Smooth muscle cell (in vitro differentiated cells): ENCODE data around the gene FUT2. TPM values are rescaled to one million over a fixed set of nuclear protein-coding genes. Genes with fewer than 3 reads are reported as not detected.

Experiments
- DNase-seq: peaks from one replicate; lab custom pipeline; 2025; ENCODE audit not compliant: unreplicated experiment; lab: John Stamatoyannopoulos, UW
- H2AFZ ChIP-seq: fragments of 200-600 bp; sonication (generic); 2 replicates; pipeline ENCODE4 v1.6.0; 2016; ENCODE audit warnings: antibody characterized with exemption, low read depth, mild to moderate bottlenecking
- H3F3A ChIP-seq: fragments of 200-600 bp; sonication (generic); 2 replicates; pipeline ENCODE4 v1.6.0; 2017; ENCODE audit warnings: antibody characterized with exemption, low read depth
- H3K27ac ChIP-seq: fragments of 200-600 bp; sonication (generic); 2 replicates; pipeline ENCODE4 v1.5.1; 2016; ENCODE audit warnings: low read depth, mild to moderate bottlenecking
- H3K27me3 ChIP-seq: fragments of 200-600 bp; sonication (generic); 2 replicates; pipeline ENCODE4 v1.6.1; 2016; ENCODE audit warnings: low read depth, mild to moderate bottlenecking
- H3K36me3 ChIP-seq: fragments of 200-600 bp; sonication (generic); 2 replicates; pipeline ENCODE4 v1.5.1; 2016; ENCODE audit warnings: low read depth
- H3K4me1 ChIP-seq: fragments of 200-600 bp; sonication (generic); 2 replicates; pipeline ENCODE4 v1.5.1; 2016; ENCODE audit warnings: low read depth
- H3K4me2 ChIP-seq: fragments of 200-600 bp; sonication (generic); 2 replicates; pipeline ENCODE4 v1.6.0; 2016; ENCODE audit warnings: mild to moderate bottlenecking
- H3K4me3 ChIP-seq: fragments of 200-600 bp; sonication (generic); 2 replicates; pipeline ENCODE4 v1.5.1; 2016; ENCODE audit warnings: mild to moderate bottlenecking
- H3K79me2 ChIP-seq: fragments of 200-600 bp; sonication (generic); 2 replicates; pipeline ENCODE4 v1.6.0; 2016; ENCODE audit warnings: low read depth, mild to moderate bottlenecking
- H3K9ac ChIP-seq: fragments of 200-600 bp; sonication (generic); 2 replicates; pipeline ENCODE4 v1.6.0; 2016; ENCODE audit warnings: low read depth
- H3K9me3 ChIP-seq: fragments of 200-600 bp; sonication (generic); replicated peaks from 2 replicates; pipeline ENCODE4 v1.5.1; 2016; ENCODE audit warnings: low read depth
- H4K20me1 ChIP-seq: fragments of 200-600 bp; sonication (generic); 2 replicates; pipeline ENCODE4 v1.6.0; 2016; ENCODE audit warnings: low read depth
- CTCF ChIP-seq: fragments of 200-600 bp; sonication (generic); IDR thresholded peaks from 2 replicates; pipeline ENCODE4 v1.5.1; 2017; ENCODE audit warnings: borderline replicate concordance, mild to moderate bottlenecking, antibody characterized with exemption; ENCODE audit not compliant: insufficient read depth, poor library complexity, severe bottlenecking
- WGBS: methylation state at CpG from one replicate; pipeline ENCODE4 v1.1.7; 2016; ENCODE audit warnings: low lambda C conversion rate; 5-methylcytosine and 5-hydroxymethylcytosine counted together
- polyA plus RNA-seq: library from polyadenylated mRNA; unstranded; fragments of >200 nt; fragmentation: Nextera tagmentation; extraction: Ambion mirVana; gene quantifications from 2 replicates; pipeline ENCODE4 v1.2.1, GENCODE V29; 2016
- total RNA-seq: library from RNA; depleted of rRNA; stranded (reverse); fragments of >200 nt; gene quantifications from 2 replicates; pipeline ENCODE4 v1.2.3, GENCODE V29; 2014

Gene FUT2
- total and polyA plus RNA-seq, 2 experiments from 2014 or later: 0.18 to 1.1 TPM

GRCh38 chr19:48750351-48750750 lies 54.6 kb downstream of the FUT2 start:
- DNase-seq: no peak
- no peak overlapping the region for H2AFZ ChIP-seq
- peaks cover 15% of the 10 kb centered on the region for H3K27me3 ChIP-seq
- no peaks in the 10 kb centered on the region for H3K36me3 ChIP-seq
- no peaks in the 10 kb centered on the region for H3K79me2 ChIP-seq
- H3K9ac ChIP-seq: no peak overlapping the region
- no peak overlapping the region for H3K4me3 ChIP-seq
- no peaks in the 10 kb centered on the region for H4K20me1 ChIP-seq
- peaks cover 3% of the 10 kb centered on the region for H3K4me1 ChIP-seq
- H3K4me2 ChIP-seq: no peak overlapping the region
- 98% methylated on average over 27 of the region's 31 CpGs for WGBS
- no peak for TF ChIP-seq CTCF
- H3F3A ChIP-seq: peaks cover 6% of the 10 kb centered on the region
- H3K9me3 ChIP-seq: no peaks in the 10 kb centered on the region
- H3K27ac ChIP-seq: no peak overlapping the region

GRCh38 chr19:48750771-48751504 lies 55.2 kb downstream of the FUT2 start:
- H3K27me3 ChIP-seq: peaks cover 15% of the 10 kb centered on the region
- H2AFZ ChIP-seq: no peak overlapping the region
- H3K4me2 ChIP-seq: no peak overlapping the region
- no peaks in the 10 kb centered on the region for H4K20me1 ChIP-seq
- no peak overlapping the region for H3K27ac ChIP-seq
- H3K4me1 ChIP-seq: peaks cover 3% of the 10 kb centered on the region
- no peak for DNase-seq
- no peaks in the 10 kb centered on the region for H3K9me3 ChIP-seq
- no peak overlapping the region for H3K9ac ChIP-seq
- TF ChIP-seq CTCF: no peak
- peaks cover 6% of the 10 kb centered on the region for H3F3A ChIP-seq
- H3K79me2 ChIP-seq: no peaks in the 10 kb centered on the region
- no peak overlapping the region for H3K4me3 ChIP-seq
- no peaks in the 10 kb centered on the region for H3K36me3 ChIP-seq
- WGBS: 92% methylated on average over 29 of the region's 29 CpGs

GRCh38 chr19:48751845-48752495 lies 56.2 kb downstream of the FUT2 start:
- H3K79me2 ChIP-seq: no peaks in the 10 kb centered on the region
- H2AFZ ChIP-seq: peak overlapping the region; percentile 73
- H3K4me1 ChIP-seq: peaks cover 3% of the 10 kb centered on the region
- no peaks in the 10 kb centered on the region for H3K36me3 ChIP-seq
- TF ChIP-seq CTCF: no peak
- peak overlapping the region; percentile 11 for H3K9ac ChIP-seq
- no peaks in the 10 kb centered on the region for H3K9me3 ChIP-seq
- H3K27ac ChIP-seq: no peak overlapping the region
- H3K4me3 ChIP-seq: peak overlapping the region; percentile 54
- WGBS: 29% methylated on average over 19 of the region's 20 CpGs
- no peak for DNase-seq
- no peaks in the 10 kb centered on the region for H4K20me1 ChIP-seq
- H3F3A ChIP-seq: peaks cover 6% of the 10 kb centered on the region
- peaks cover 15% of the 10 kb centered on the region for H3K27me3 ChIP-seq
- H3K4me2 ChIP-seq: peak overlapping the region; percentile 95
